Bronchial epithelial cell (primary cell): Measurements from ENCODE around the gene SRGAP3. TPM values are rescaled to one million over a fixed set of nuclear protein-coding genes. Genes with fewer than 3 reads are reported as not detected.

Experiments
- DNase-seq: peaks from one replicate; pipeline ENCODE4 v3.0.0-alpha.2; 2010; ENCODE audit warnings: low read depth
- FAIRE-seq: peaks from 2 replicates; lab custom pipeline; 2011; peaks lifted over from hg19 to GRCh38; lab: Jason Lieb, UNC
- H3K27me3 ChIP-seq: 2 replicates; pipeline ENCODE4 v1.5.1; 2011; ENCODE audit warnings: low read length; ENCODE audit not compliant: control insufficient read depth, insufficient read depth
- H3K36me3 ChIP-seq: 2 replicates; pipeline ENCODE4 v1.5.1; 2011; ENCODE audit warnings: low read length; ENCODE audit not compliant: control insufficient read depth, insufficient read depth
- H3K4me3 ChIP-seq: 2 replicates; pipeline ENCODE4 v1.5.1; 2011; ENCODE audit warnings: mild to moderate bottlenecking, low read depth, low read length, control low read depth
- CTCF ChIP-seq: IDR thresholded peaks from 2 replicates; pipeline ENCODE4 v1.5.1; 2011; ENCODE audit warnings: mild to moderate bottlenecking, moderate library complexity, low read length, control low read depth, inconsistent platforms; ENCODE audit not compliant: insufficient read depth, severe bottlenecking
- total RNA-seq: library from RNA; depleted of rRNA; stranded (reverse); fragments of >200 nt; gene quantifications from 2 replicates; pipeline ENCODE4 v1.2.1, GENCODE V29; 2014

SRGAP3 gene
- total RNA-seq, 1 donor from 2014 or later: 30.5 TPM

- FAIRE-seq (no peak), DNase-seq (no peak)
- no peak for TF ChIP-seq CTCF
- Histone ChIP-seq H3K27me3 (peaks cover 2% of the 10 kb centered on the region), H3K36me3 (no peaks in the 10 kb centered on the region), H3K4me3 (no peak overlapping the region)
Measured at GRCh38 chr3:9260305-9260704, 10.9 kb upstream of the SRGAP3 start.

GRCh38 chr3:9257092-9257491 lies 7.6 kb upstream of the SRGAP3 start:
- H3K4me3 ChIP-seq: no peak overlapping the region
- no peak for DNase-seq
- H3K36me3 ChIP-seq: no peaks in the 10 kb centered on the region
- TF ChIP-seq CTCF: no peak
- no peak for FAIRE-seq
- peaks cover 2% of the 10 kb centered on the region for H3K27me3 ChIP-seq

- Histone ChIP-seq H3K27me3 (peaks cover 2% of the 10 kb centered on the region), H3K36me3 (no peaks in the 10 kb centered on the region), H3K4me3 (no peak overlapping the region)
- DNase-seq: no peak
- FAIRE-seq: peak; percentile 72
- no peak for TF ChIP-seq CTCF
Measured at GRCh38 chr3:9255976-9256375, 6.5 kb upstream of the SRGAP3 start.

- peaks cover 2% of the 10 kb centered on the region for H3K27me3 ChIP-seq
- TF ChIP-seq CTCF: no peak
- FAIRE-seq (no peak), DNase-seq (no peak)
- H3K36me3 ChIP-seq: no peaks in the 10 kb centered on the region
- no peak overlapping the region for H3K4me3 ChIP-seq
Measured at GRCh38 chr3:9254764-9255163, 5.3 kb upstream of the SRGAP3 start.

- no peak for FAIRE-seq
- H3K4me3 ChIP-seq: no peak overlapping the region
- no peaks in the 10 kb centered on the region for H3K36me3 ChIP-seq
- TF ChIP-seq CTCF: no peak
- peak; percentile 65 for DNase-seq
- H3K27me3 ChIP-seq: peaks cover 2% of the 10 kb centered on the region
Measured at GRCh38 chr3:9253327-9253726, 3.9 kb upstream of the SRGAP3 start.

- H3K36me3 ChIP-seq: no peaks in the 10 kb centered on the region
- no peak overlapping the region for H3K4me3 ChIP-seq
- TF ChIP-seq CTCF: peak; percentile 20
- FAIRE-seq (no peak), DNase-seq (peak; percentile 32)
- H3K27me3 ChIP-seq: no peaks in the 10 kb centered on the region
Measured at GRCh38 chr3:9251055-9251786, 1.8 kb upstream of the SRGAP3 start.
